Measurements from ENCODE around the gene EPC2. TPM values are rescaled to one million over a fixed set of nuclear protein-coding genes. Genes with fewer than 3 reads are reported as not detected.

Gene EPC2
- total and polyA plus RNA-seq, 3 donors from 2014 or later: 22.5 to 53.1 (median 41.7) TPM

DNA sequence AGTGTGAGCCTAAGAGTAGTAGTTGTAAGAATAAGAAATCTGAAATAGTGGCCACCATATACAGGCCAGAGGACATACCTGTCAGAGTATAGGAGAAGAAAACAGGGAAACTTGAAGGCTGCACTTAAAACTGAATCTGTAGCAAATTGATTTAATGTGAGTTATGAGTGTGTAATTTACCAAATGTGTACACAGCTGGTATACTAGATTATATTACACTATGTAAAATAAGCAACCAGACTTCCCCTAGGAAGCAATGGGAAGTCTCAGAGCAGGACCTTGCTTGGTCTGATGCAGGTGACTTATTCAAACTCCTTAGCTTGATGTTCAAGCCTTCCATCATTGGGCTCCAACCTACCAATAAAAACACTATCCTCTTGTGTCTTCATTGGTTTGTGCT is 17.3 kb upstream of the EPC2 start:
- no peak for TF ChIP-seq POLR2A (IDR thresholded peaks at IDR 0.05)
- TF ChIP-seq, protein P1, sequence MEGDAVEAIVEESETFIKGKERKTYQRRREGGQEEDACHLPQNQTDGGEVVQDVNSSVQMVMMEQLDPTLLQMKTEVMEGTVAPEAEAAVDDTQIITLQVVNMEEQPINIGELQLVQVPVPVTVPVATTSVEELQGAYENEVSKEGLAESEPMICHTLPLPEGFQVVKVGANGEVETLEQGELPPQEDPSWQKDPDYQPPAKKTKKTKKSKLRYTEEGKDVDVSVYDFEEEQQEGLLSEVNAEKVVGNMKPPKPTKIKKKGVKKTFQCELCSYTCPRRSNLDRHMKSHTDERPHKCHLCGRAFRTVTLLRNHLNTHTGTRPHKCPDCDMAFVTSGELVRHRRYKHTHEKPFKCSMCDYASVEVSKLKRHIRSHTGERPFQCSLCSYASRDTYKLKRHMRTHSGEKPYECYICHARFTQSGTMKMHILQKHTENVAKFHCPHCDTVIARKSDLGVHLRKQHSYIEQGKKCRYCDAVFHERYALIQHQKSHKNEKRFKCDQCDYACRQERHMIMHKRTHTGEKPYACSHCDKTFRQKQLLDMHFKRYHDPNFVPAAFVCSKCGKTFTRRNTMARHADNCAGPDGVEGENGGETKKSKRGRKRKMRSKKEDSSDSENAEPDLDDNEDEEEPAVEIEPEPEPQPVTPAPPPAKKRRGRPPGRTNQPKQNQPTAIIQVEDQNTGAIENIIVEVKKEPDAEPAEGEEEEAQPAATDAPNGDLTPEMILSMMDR (IDR thresholded peaks at IDR 0.05): no peak
- H3K36me3 ChIP-seq (ENCODE audit: low read depth, missing control alignments): no peaks in the 10 kb centered on the region
- no peaks in the 10 kb centered on the region for H3K27me3 ChIP-seq
- no peak for DNase-seq
- no peaks in the 10 kb centered on the region for H3K4me1 ChIP-seq
- H3K27ac ChIP-seq: no peak overlapping the region
- intact Hi-C loops (cut with DNase I; ENCODE audit: low total_unique reads): no loop called here
- H3K9me3 ChIP-seq: no peaks in the 10 kb centered on the region
- no peak overlapping the region for H3K4me3 ChIP-seq

DNA sequence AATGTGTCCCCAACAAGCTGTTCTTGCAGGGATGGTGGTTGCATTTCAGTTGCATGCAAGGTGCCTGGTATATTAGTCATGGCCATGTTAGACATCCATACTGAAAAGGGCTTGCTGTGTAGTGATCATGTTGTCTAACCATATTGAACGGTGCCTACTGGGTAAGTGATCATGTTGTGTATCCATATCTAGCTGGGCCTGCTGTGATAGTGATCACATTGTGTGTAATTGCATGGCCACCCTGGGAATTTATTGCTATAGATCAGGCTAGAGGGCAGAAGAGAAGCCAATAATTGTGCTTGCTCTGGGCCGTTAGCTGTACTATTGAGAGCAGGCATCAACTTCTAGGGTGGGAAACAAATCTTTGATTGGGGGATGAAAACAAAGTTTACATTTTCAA is 9.8 kb upstream of the EPC2 start:
- Histone ChIP-seq H3K4me1 (no peaks in the 10 kb centered on the region), H3K36me3 (ENCODE audit: low read depth, missing control alignments) (no peaks in the 10 kb centered on the region), H3K27ac (no peak overlapping the region), H3K27me3 (no peaks in the 10 kb centered on the region), H3K9me3 (no peaks in the 10 kb centered on the region), H3K4me3 (no peak overlapping the region)
- TF ChIP-seq POLR2A (IDR thresholded peaks at IDR 0.05): no peak
- TF ChIP-seq, protein P1 (IDR thresholded peaks at IDR 0.05): no peak
- no peak for DNase-seq
- WGBS, 2 donors: 74 to 78% methylated on average over 2 of the region's 2 CpGs
- intact Hi-C loops (cut with DNase I; ENCODE audit: low total_unique reads): no loop called here

DNA sequence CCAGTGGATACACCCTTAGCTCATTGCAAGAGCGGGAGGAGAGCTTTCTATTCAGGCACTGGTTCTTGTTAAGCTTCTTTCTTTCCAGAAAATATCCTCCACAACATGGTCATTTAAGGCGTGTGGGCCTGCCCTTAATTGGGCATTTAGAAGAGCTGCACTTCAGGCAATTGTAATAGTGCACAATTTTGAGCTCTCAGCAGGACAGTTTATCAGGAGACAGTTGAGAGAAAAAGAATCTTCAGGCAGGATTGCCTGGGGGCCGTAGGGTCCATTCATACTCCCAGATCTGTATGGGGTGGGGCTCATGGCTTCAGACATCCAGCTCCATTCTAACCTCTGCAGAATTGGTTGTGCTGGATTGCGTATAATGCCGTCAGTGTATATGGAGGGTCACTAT is 6.0 kb upstream of the EPC2 start:
- H3K4me1 ChIP-seq: peaks cover 2% of the 10 kb centered on the region
- intact Hi-C loops (cut with DNase I; ENCODE audit: low total_unique reads): no loop called here
- no peak for DNase-seq
- H3K4me3 ChIP-seq: no peak overlapping the region
- H3K27ac ChIP-seq: no peak overlapping the region
- WGBS, 2 donors: 93 to 95% methylated on average over 5 of the region's 5 CpGs
- no peaks in the 10 kb centered on the region for H3K36me3 ChIP-seq (ENCODE audit: low read depth, missing control alignments)
- no peak for TF ChIP-seq POLR2A (IDR thresholded peaks at IDR 0.05)
- TF ChIP-seq, protein P1 (IDR thresholded peaks at IDR 0.05): no peak
- no peaks in the 10 kb centered on the region for H3K27me3 ChIP-seq
- no peaks in the 10 kb centered on the region for H3K9me3 ChIP-seq

DNA sequence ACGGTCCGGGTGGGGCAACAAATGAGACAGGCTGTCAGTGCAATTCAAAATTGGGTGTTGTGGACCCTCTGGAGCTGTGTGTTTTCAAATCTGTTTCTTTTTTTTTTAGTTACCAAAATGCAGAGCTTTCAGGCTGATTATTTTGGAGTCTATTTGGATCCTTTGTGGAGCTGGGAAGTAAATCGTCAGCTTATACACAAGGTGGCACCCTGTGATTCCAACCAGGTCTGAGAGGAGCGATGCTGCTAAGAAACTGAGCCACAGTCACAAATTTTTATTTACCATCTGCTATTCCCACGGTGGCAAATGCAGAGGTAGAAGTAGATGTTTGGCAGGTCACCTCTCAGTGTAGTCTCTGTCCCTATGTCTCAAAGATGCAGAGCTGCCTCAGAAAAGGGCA is 3.8 kb upstream of the EPC2 start:
- H3K9me3 ChIP-seq: no peaks in the 10 kb centered on the region
- H3K27ac ChIP-seq: no peak overlapping the region
- H3K4me3 ChIP-seq: no peak overlapping the region
- intact Hi-C loops (cut with DNase I; ENCODE audit: low total_unique reads): no loop called here
- no peaks in the 10 kb centered on the region for H3K36me3 ChIP-seq (ENCODE audit: low read depth, missing control alignments)
- 69 to 79% methylated on average over 5 of the region's 5 CpGs for WGBS, 2 donors
- H3K4me1 ChIP-seq: peaks cover 6% of the 10 kb centered on the region
- no peaks in the 10 kb centered on the region for H3K27me3 ChIP-seq
- DNase-seq: no peak
- TF ChIP-seq, protein P1 (IDR thresholded peaks at IDR 0.05): no peak
- TF ChIP-seq POLR2A (IDR thresholded peaks at IDR 0.05): no peak

DNA sequence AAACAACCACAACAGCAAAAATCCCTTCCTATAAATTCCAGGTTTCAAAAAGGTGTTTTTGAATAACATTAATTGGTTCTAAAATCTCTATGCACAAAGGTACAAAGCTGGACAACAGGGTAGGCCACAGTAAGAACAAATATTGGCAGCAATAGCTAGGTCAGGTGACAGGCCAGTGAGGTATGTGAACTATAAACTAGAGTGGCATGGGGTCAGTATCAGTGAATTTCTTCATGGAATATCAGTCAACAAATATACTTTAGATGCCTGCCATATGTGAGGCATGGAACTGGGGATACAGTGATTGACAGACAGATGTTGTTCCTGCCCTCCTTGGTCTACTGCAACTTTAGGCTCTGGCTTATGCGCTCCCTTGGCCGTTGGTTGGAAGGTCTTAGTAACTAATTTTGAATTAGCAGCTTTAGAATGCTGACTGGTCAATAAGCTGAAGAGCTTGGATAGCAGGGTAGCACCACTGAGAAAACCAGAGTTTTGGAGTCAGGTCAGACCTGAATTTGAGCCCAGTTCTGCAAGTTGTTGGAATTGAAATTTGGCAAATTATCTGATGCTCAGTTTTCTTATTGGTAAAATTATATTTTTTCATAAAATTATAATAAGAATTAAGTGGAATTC is 2.3 kb upstream of the EPC2 start:
- Histone ChIP-seq H3K9me3 (no peaks in the 10 kb centered on the region), H3K36me3 (ENCODE audit: low read depth, missing control alignments) (no peaks in the 10 kb centered on the region), H3K27ac (peak overlapping the region in 1 of 2 donors; percentile 51), H3K27me3 (no peaks in the 10 kb centered on the region), H3K4me1 (peaks cover 6% of the 10 kb centered on the region), H3K4me3 (no peak overlapping the region)
- no peak for DNase-seq
- intact Hi-C loops (cut with DNase I; ENCODE audit: low total_unique reads): no loop called here
- 78 to 84% methylated on average over 2 of the region's 2 CpGs for WGBS, 2 donors
- no peak for TF ChIP-seq POLR2A (IDR thresholded peaks at IDR 0.05)
- TF ChIP-seq, protein P1 (IDR thresholded peaks at IDR 0.05): no peak

All from testis (tissue), 3 donors.